ENCODE data around the gene THRA. TPM values are rescaled to one million over a fixed set of nuclear protein-coding genes. Genes with fewer than 3 reads are reported as not detected.

THRA gene
- total and polyA plus RNA-seq, 9 of the 15 experiments (the other 6 are each of a cell fraction or from before 2014, with no cell fraction given) = 0.34 to 23.4 (median 12.7) TPM

DNA sequence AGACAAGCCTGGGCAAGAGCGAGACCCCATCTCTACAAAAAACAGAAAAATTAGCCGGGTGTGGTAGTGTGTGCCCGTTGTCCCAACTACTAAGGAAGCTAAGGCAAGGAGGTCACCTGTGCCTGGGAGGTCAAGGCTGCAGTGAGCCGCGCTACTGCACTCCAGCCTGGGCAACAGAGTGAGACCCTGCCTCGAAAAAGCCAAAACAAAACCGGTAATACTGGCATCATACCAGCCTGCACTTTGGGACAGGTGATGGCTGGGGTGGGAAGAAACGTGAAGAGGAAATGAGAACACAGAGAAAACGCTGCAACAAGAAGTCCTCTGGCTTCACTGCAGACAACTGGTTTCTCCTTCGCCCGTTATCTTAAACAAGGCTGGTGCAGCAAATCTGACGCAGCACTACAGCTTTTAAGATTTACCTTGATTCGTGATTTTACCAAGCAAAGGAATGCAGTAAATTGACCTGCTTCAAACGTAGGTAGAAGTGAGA, 76.8 kb downstream of the THRA start (continued):
- TF ChIP-seq NONO (IDR thresholded peaks at IDR 0.05; ENCODE audit: low read depth in 2 of 2, low read length in 1 of 2) (no peak), ZNF586 (CRISPR knock-in tag; conservative IDR thresholded peaks at IDR 0.05) (no peak), SMARCB1 (IDR thresholded peaks at IDR 0.05; ENCODE audit: insufficient read length, low read depth) (no peak), CBFA2T3 (IDR thresholded peaks at IDR 0.05) (peak; percentile 59), PATZ1 (CRISPR knock-in tag; IDR thresholded peaks at IDR 0.05; ENCODE audit: borderline replicate concordance) (no peak; the same call in 1 of the 2 replicates), ZNF133 (CRISPR knock-in tag; IDR thresholded peaks at IDR 0.05) (no peak), NFRKB (IDR thresholded peaks at IDR 0.05; ENCODE audit: low read depth) (no peak; the same call in 1 of the 2 replicates), HDAC1 (IDR thresholded peaks at IDR 0.05) (peak in 1 of 2 experiments; percentile 92; a peak in 2 of 4 replicates), NCOA2 (IDR thresholded peaks at IDR 0.05; ENCODE audit: partially characterized antibody in 2 of 2) (no peak), CHD1 (IDR thresholded peaks at IDR 0.05; ENCODE audit: low read length) (peak; percentile 40), WHSC1 (IDR thresholded peaks at IDR 0.05; ENCODE audit: low read length) (no peak), ZNF740 (CRISPR knock-in tag; IDR thresholded peaks at IDR 0.05) (no peak), ZNF740 (tag; IDR thresholded peaks at IDR 0.05) (no peak), CTCF (IDR thresholded peaks at IDR 0.05 in 2 of 3, conservative IDR thresholded peaks at IDR 0.05 in 1 of 3; ENCODE audit: insufficient read depth in 2 of 3, low read depth in 1 of 3, low read length in 3 of 3) (no peak)
- TF ChIP-seq, protein P1, sequence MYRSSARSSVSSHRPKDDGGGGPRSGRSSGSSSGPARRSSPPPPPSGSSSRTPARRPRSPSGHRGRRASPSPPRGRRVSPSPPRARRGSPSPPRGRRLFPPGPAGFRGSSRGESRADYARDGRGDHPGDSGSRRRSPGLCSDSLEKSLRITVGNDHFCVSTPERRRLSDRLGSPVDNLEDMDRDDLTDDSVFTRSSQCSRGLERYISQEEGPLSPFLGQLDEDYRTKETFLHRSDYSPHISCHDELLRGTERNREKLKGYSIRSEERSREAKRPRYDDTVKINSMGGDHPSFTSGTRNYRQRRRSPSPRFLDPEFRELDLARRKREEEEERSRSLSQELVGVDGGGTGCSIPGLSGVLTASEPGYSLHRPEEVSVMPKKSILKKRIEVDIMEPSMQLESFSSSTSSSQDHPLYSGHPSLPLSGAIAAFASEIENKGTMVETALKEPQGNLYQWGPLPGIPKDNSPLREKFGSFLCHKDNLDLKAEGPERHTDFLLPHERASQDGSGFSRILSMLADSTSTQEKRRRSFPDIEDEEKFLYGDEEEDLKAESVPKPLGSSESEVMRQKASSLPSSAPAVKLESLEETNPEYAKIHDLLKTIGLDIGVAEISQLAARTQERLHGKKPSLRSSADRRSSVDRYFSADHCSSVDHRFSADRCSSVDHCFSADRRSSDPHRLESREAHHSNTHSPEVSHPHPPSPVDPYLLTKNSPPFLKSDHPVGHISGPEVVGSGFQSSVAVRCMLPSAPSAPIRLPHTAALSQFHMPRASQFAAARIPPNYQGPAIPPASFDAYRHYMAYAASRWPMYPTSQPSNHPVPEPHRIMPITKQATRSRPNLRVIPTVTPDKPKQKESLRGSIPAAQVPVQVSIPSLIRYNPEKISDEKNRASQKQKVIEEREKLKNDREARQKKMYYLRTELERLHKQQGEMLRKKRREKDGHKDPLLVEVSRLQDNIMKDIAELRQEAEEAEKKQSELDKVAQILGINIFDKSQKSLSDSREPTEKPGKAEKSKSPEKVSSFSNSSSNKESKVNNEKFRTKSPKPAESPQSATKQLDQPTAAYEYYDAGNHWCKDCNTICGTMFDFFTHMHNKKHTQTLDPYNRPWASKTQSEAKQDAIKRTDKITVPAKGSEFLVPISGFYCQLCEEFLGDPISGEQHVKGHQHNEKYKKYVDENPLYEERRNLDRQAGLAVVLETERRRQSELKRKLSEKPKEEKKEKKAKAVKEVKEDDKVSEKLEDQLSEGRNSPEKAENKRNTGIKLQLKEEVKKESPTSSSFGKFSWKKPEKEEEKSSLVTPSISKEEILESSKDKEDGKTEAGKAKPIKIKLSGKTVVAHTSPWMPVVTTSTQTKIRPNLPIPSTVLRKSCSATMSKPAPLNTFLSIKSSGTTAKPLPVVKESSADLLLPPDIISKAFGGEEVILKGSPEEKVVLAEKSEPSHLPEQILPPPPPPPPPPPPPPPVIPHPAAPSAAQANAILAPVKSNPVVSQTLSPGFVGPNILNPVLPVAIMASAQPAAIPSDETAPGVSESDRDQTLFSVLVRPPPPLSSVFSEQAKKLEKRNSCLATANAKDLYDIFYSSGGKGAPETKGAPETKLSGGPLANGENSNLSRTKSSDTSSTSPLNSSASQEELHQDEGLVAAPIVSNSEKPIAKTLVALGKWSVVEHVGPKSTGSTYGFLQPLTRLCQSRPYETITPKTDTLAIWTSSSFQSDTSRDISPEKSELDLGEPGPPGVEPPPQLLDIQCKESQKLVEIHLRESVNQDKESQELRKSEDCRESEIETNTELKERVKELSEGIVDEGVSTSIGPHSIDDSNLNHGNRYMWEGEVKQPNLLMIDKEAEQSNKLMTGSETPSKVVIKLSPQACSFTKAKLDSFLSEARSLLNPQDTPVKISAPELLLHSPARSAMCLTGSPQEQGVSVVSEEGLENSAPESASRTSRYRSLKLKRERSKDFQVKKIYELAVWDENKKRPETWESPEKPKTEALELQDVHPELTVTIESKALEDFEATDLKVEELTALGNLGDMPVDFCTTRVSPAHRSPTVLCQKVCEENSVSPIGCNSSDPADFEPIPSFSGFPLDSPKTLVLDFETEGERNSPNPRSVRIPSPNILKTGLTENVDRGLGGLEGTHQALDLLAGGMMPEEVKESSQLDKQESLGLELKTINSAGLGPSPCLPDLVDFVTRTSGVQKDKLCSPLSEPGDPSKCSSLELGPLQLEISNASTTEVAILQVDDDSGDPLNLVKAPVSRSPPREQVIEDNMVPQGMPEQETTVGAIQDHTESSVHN (IDR thresholded peaks at IDR 0.05; ENCODE audit: borderline replicate concordance in 1 of 2, low read depth in 1 of 2) = no peak

All from K562 (cell line).